ENCODE data around the gene WWOX. TPM values are rescaled to one million over a fixed set of nuclear protein-coding genes. Genes with fewer than 3 reads are reported as not detected.

WWOX gene
- total and polyA plus RNA-seq, 2 of the 13 experiments (the other 11 are each of a cell fraction or from before 2014, with no cell fraction given): 9.1 to 37.4 TPM

GRCh38 chr16:78206623-78207223 lies 107.3 kb downstream of the WWOX start (continued):
- TF ChIP-seq IRX3 (CRISPR knock-in tag; IDR thresholded peaks at IDR 0.05; ENCODE audit: borderline replicate concordance, low read depth) (no peak), ZNF569 (CRISPR knock-in tag; IDR thresholded peaks at IDR 0.05; ENCODE audit: borderline replicate concordance) (no peak), KDM1A (CRISPR knock-in tag; IDR thresholded peaks at IDR 0.05) (no peak), REPIN1 (CRISPR knock-in tag; IDR thresholded peaks at IDR 0.05; ENCODE audit: borderline replicate concordance, low read depth) (no peak), CEBPB (IDR thresholded peaks at IDR 0.05; ENCODE audit: borderline replicate concordance, low read depth, low read length) (peak; percentile 60; the same call in 1 of the 2 replicates), TIGD3 (CRISPR knock-in tag; IDR thresholded peaks at IDR 0.05; ENCODE audit: borderline replicate concordance) (no peak), PPARG (CRISPR knock-in tag; conservative IDR thresholded peaks at IDR 0.05) (peak; percentile 37; the same call in 1 of the 2 replicates), SOX6 (IDR thresholded peaks at IDR 0.05) (no peak), SOX6 (CRISPR knock-in tag; IDR thresholded peaks at IDR 0.05) (peak; percentile 58; the same call in 1 of the 2 replicates), ZNF800 (CRISPR knock-in tag; IDR thresholded peaks at IDR 0.05) (no peak), RCOR2 (CRISPR knock-in tag; IDR thresholded peaks at IDR 0.05) (0 out of 2 replicates have a peak, but pooled peaks have one; percentile 21), ISL2 (CRISPR knock-in tag; IDR thresholded peaks at IDR 0.05) (peak; percentile 81), HMG20A (CRISPR knock-in tag; IDR thresholded peaks at IDR 0.05; ENCODE audit: borderline replicate concordance) (peak; percentile 73; the same call in 1 of the 2 replicates), ATF4 (CRISPR knock-in tag; IDR thresholded peaks at IDR 0.05) (peak in 1 of 2 experiments; percentile 30; a peak in 1 of 4 replicates), FIP1L1 (IDR thresholded peaks at IDR 0.05; ENCODE audit: borderline replicate concordance, insufficient read depth, low read depth, low read length) (no peak), EP300 (IDR thresholded peaks at IDR 0.05; ENCODE audit: low read depth in 2 of 2, low read length in 2 of 2) (peak in 1 of 2 experiments; percentile 81; a peak in 2 of 4 replicates), EP300 (CRISPR knock-in tag; IDR thresholded peaks at IDR 0.05; ENCODE audit: borderline replicate concordance) (no peak)
